Fibroblast of mammary gland (primary cell): Measurements from ENCODE around the gene CBX7.

Experiments
- DNase-seq: peaks from one replicate; pipeline ENCODE4 v3.0.0-alpha.2; 2010; ENCODE audit warnings: low read depth
- H3K4me3 ChIP-seq: 2 replicates; pipeline ENCODE4 v1.5.1; 2011; ENCODE audit warnings: low read depth, mild to moderate bottlenecking, low read length, moderate library complexity; ENCODE audit not compliant: control insufficient read depth
- TF ChIP-seq, protein P1 (sequence below): conservative IDR thresholded peaks from 2 replicates; pipeline ENCODE4 v1.5.1; 2011; ENCODE audit warnings: low read depth, low read length, inconsistent platforms; ENCODE audit not compliant: control insufficient read depth, insufficient read depth

The CBX7 gene

DNA sequence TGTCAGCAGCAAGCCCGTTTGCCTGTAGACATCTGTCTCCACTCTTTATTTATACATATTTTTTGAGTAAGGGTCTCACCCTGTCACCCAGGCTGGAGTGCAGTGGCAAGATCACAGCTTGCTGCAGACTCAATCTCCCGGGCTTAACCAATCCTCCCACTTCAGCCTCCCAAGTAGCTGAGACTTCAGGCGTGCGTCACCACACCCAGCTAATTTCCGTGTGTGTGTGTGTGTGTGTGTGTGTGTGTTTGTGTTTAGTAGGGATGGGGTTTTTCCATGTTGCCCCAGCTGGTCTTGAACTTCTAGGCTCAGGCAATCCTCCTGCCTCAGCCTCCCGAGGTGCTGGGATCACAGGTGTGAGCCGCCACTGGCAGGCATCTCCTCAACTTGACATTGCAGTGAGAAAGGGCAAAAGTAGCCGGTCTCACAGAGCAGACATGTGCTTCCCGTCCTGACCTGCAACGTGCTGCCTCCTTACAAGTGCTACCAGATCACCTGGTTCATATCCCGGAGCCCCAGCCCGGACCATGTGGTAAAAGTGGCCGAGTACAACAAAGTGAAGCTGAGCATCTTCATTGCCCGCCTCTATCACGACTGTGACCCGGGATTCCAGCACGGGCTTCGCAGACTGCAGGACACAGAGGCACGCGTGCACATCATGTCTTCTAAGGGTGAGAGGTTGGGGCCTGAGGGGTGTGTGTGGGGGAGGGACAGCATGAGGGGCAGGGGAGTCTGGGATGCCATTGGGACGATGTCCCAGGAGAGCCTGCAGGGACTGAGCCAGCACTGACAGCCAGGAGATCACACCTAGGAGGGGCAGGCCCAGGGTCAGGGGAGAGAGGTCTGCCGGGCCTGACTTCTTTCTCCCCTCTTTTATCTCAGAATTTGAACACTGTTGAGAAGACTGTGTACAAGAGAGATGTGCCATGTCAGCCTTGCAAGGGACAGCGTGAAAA is 61.1 kb downstream of the CBX7 start:
- no peak overlapping the region for H3K4me3 ChIP-seq
- TF ChIP-seq, protein P1, sequence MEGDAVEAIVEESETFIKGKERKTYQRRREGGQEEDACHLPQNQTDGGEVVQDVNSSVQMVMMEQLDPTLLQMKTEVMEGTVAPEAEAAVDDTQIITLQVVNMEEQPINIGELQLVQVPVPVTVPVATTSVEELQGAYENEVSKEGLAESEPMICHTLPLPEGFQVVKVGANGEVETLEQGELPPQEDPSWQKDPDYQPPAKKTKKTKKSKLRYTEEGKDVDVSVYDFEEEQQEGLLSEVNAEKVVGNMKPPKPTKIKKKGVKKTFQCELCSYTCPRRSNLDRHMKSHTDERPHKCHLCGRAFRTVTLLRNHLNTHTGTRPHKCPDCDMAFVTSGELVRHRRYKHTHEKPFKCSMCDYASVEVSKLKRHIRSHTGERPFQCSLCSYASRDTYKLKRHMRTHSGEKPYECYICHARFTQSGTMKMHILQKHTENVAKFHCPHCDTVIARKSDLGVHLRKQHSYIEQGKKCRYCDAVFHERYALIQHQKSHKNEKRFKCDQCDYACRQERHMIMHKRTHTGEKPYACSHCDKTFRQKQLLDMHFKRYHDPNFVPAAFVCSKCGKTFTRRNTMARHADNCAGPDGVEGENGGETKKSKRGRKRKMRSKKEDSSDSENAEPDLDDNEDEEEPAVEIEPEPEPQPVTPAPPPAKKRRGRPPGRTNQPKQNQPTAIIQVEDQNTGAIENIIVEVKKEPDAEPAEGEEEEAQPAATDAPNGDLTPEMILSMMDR = no peak

DNA sequence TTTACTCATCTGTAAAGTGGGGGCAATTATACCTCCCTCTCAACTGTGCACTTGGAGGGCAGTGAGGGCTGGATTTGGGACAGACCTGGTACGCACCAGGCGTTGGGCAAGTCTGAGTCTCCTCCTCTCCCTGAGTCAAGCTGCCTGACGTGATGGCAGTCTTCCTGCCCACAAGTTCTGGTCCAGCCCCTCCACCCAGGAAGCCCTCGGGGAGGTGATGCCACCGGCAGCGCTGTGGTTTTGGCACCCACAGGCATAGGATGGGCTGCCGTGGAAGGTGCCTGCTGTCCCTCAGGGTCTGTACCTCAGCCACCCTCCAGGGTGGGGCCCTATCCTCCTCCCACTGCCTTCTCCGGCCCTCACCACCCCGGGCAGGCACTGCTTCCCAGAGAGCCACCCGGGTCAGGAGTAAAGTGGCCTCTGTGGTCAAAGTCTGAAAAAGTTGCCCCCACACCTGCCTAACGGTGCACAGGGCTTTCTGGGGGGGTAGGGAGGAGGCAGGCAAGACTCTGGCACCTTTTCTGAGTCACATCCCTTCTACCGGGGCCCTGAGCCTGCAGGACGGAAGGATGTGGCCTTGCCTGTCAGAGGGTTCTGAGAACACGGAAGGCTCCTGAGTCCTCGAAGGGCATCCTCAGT is 61.9 kb downstream of the CBX7 start:
- H3K4me3 ChIP-seq = no peak overlapping the region
- TF ChIP-seq, protein P1 = no peak
- no peak for DNase-seq

More for the DNA sequence above, 61.1 kb downstream of the CBX7 start:
- DNase-seq = no peak

DNA sequence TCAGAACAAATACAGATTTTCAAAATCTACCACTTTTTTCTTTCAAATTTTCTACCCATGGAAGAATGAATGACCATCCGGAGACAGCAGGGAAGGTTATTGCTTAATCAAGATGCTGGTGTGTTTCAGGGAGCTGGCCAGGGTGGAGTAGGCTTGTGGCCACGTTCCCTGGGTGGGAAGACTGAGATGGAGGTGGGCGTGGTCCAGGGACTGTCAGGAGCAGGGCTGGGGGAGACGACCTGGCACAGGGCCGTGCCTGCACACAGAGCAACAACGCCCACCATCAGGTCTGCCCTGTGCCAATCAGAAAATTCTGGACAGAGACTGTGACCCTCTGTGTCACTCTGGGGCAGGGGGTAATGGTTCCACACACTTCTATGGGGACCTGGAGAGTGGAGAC is 62.6 kb downstream of the CBX7 start:
- no peak for DNase-seq
- no peak overlapping the region for H3K4me3 ChIP-seq
- TF ChIP-seq, protein P1 = no peak

DNA sequence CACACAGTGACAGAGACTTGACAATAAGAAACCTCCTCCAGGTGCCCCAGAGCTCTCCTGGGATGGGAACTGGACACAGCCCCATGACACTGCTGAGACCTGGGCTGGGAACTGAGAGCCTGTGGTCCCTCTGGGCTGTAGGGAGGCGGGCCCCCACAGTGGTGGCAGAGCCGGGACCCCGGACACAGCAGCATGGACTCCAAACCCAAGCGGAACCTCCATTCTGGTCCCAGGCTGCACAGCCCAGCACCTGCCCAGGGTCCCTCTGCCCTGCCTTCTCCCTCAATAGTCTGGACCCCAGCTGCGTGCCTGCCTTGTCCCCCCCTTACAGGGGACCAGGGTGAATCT is 63.8 kb downstream of the CBX7 start:
- no peak for DNase-seq
- no peak overlapping the region for H3K4me3 ChIP-seq
- TF ChIP-seq, protein P1 = no peak

DNA sequence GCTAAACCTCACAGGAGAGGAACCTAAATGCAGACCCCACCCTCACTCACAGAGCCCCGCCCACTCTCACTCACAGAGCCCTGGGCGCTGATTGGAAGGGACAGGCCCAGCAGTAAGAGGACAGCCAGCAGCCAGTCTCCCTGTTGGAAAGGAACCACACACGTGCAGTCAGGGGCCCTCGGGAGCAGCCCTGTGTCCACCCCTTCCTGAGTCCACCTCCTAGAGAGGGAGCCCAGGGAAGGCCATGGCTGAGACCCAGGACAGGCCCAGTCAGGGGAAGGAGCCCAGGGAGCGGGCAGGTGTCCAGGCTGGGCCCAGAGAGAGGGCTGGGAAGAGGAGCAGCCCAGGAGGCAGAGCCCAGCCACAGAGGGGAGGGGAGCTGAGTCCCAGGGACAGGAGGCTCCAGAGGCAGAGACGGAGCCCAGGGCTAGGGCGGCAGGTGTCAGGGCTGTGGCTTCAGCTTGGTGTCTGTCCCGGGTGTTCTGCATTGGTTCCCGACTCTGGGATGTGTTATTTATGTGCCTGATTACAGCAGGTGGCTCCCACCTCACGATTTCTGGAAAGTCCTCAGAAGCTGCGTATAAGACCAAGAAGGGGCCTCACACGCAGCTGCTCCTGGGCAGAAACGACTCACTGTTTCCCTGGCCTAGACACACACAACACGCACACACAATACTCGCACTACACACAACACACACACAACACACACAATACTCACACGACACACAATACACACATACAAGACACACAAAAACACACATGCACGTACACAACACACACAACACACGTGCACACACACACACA is 64.4 kb downstream of the CBX7 start:
- TF ChIP-seq, protein P1 = no peak
- no peak overlapping the region for H3K4me3 ChIP-seq
- DNase-seq = no peak

DNA sequence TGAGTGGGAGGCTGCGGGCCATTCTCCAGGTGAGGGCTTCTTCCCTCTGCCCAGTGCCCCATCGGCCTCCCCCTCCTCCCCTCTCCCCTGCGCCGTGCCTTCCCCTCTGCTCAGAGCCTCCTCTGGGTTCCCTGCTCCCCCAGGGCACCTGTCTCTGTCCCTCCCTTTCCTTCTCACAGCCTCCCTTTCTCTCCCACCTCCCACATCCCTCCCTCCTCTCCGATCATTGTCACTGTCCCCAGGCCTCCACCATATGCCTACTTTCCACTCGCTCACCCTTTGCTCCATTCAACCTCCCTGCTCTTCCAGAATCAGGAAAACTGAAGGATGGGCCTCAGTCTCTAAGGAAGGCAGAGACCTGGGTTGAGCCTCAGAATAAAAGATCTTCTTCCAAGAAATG is 65.4 kb downstream of the CBX7 start:
- TF ChIP-seq, protein P1 = no peak

More for the DNA sequence above, 65.4 kb downstream of the CBX7 start:
- DNase-seq = no peak
- H3K4me3 ChIP-seq = no peak overlapping the region
